Glomerular visceral epithelial cell (primary cell): ENCODE measurements around the gene ADCY2.

Experiments
- DNase-seq: peaks from one replicate; pipeline ENCODE4 v3.0.0-alpha.2; 2016; ENCODE audit errors: extremely low spot score

The ADCY2 gene

DNA sequence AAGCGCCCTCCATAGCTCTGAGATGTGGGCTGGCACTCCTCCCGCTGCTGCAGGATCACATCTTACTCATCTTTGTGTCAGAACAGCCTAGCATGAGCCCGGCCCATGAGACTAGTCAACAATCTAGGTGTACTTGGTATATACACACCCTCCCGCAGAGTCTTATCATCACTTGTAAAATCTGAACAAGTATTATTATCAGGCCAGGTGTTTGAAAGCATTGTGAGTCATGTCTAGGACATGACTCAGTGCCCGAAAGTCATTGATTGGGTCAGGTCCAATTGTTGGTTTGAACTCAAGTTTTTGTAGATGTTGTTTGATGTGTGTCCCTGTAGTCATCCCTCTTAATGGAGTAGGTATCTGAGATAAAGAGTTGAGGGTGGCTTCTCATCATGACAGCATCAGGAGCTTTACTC, 346.3 kb downstream of the ADCY2 start:
- no peak for DNase-seq

DNA sequence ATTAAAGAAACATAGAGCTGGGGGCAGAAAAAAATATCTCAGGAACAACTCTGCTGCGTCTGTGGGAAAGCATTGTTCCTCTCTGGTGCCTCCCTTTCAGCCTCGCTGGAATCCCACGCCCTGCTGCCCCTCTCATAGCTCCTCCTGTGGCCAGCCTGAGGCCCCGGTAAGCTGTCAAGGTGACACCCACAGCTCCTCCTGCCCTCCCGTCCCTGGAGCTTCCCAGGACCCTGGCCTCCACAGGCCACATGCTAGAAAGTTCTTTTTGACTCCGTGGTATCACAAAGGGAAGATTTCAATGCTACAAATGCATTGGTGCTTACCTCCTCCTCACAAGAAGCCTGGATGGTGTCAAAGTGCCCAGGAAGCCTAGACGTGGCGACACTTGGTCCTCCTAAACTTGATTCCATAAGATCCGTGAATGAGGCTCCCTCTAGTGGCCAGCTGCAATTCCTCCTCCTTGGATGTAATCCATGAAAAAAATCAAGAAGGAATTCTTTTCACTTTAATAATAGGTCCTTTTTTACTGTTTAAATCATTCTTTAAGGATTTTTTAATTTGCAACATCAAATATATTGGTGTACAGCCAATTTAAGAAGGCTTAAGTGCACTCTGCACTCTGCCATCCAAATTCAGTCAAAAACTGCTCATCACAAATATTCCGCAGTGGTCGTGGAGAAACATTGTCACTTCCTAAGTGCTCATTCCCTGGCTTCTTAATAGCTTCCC, 350.1 kb downstream of the ADCY2 start:
- DNase-seq, result peak; percentile 54

DNA sequence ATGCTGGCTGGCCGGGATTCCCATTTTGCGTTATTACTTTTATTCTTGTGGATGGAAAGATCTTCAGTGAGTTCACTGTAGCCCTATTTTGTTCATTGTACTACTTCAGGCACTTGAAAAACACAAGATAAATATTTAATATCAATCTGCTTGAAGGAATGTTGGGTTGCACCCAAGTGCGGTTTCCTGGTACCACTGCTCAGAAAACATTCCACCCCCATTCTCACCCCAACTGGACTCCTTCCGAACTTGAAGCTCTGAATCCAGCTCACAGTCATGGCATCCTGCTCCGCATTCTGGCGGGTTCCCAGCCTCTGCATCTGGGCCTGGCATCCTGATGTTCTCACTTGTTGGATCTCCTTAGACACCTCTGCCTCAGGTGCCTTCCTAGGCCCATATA, 351.8 kb downstream of the ADCY2 start:
- no peak for DNase-seq

DNA sequence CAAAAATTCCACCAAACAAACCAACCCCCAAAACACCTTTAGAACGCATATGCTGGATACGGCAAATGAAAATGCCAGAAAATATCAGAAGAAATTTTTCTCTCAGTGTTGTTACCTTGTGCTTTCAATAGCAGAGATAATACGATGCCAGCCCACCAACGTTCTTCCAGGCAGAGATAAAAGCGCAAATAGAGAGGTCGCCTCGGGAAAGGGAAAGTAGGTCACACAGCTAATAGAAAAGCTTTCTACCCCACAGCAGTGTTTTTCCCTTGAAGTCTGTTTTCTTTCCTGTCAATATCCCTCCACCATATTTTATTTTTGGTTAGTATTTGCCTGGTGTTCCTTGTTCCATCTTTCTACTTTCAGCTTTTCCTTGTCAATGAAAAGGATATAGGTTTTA, 353.7 kb downstream of the ADCY2 start:
- no peak for DNase-seq

GRCh38 chr5:7751874-7752273, 355.9 kb downstream of the ADCY2 start:
- no peak for DNase-seq

DNA sequence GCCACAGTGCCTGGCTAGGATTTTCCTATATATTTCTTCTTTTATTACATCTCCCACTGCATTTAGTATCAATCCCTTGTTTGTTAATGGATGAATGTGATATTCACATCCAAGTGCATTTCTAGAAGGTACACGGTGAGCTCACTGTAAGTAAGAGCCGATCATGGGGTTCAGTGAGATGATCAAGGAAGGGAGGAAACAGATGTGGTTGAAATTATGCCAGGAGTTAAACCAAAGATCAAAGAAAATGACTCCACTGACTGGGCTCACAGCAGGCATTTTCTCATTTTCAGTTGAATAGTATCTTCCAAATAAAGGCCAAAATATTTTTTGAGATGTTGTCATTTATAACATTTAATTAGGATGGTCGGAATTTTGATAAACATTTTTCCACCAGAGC, 357.2 kb downstream of the ADCY2 start:
- no peak for DNase-seq

- no peak for DNase-seq
Observed at GRCh38 chr5:7753596-7753995, 357.7 kb downstream of the ADCY2 start.

GRCh38 chr5:7754490-7754889, 358.6 kb downstream of the ADCY2 start:
- no peak for DNase-seq

DNA sequence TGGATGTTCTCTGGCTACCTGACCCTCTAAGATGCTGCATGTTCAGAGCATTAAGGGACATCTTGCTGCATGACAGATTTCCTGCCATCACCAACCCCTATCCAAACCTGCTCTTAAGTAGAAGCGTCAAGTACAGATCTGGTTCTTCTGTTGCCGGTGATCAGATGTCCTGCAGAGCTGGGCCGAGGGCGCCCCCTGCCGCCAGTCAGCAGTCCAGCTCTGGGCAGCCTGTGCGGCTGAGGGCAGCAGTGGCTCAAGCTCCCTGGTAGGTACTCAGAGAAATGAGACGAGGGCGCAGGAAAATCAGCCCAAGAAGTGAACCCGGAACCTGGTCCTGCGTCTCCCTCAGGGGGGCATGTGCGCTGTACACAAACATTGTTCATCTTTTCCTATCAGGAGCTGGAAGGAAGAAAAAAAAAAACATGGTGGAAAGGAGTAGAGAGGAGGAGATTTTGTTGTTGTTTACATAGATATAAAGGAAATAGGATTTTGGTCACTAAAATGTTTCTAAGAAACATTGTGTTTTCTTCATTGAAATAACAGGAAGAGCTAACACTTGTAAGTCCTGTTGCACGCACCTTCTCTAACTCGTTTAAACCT, 359.2 kb downstream of the ADCY2 start:
- peak; percentile 55 for DNase-seq

DNA sequence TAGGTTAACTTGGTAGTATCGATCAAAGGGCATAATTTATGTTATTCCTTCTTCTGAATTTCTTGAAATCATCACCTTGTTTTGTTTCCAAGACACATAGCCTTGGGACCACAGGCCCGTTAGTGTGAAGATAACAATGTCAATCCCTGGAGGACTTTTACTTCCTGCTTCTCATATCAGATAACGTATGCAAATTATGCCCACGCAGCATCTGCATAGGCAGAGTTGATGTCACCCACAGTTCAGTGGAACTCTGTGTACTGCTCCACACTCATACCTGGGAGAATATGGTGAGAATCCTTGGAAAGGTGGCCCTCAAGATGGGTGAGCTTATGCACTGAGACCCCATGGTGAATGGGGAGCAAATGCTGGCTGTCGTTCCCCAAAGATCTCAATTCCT, 360.0 kb downstream of the ADCY2 start:
- no peak for DNase-seq

DNA sequence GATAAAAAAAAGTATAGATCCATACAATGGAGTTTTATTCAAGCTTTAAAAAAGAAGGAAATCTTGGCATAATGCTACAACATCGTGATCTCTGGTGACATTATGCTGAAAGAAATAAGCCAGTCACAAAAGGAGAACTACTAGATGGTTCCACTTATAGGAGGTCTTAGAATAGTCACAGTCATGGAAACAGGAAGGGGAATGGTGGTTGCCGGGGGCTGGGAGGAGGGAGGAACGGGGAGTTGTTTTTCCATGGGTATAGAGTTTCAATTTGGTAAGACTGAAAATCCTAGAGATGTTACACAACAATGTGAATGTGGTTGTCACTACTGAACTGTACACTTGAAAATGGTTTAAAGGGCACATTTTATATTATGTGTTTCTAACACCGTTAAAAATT, 360.5 kb downstream of the ADCY2 start:
- DNase-seq, result no peak

- no peak for DNase-seq
Observed at GRCh38 chr5:7759257-7759871, 363.4 kb downstream of the ADCY2 start.

DNA sequence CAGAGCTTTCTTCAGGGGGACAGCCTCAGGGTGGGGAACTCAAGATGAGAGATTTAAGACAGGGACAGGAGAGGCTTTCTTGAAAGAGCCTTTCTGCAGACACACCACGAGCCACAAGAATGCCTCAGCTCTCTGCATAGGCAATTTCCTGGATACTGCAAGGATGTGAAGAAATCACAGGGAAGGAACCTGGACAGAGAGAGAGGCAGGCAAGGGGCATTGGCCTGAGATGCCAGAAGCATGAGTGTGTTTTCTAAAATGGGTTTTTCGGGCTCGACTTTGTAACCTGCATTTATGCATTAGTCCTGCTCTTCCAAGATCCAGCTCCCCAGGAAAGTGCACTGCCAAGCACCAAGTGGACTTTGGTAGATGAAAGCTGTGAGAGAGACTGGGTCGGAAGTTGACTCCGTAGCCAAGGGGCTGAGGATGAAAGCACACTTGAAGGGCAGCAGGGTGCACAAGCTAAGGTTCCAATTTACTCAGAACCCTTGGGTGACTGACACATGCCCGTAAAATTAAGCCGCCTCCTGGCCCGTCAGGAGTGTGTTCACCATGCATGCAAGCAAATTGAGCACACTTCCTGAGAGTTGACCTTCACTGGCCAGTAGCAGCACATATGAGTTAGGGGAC, 364.1 kb downstream of the ADCY2 start:
- no peak for DNase-seq

DNA sequence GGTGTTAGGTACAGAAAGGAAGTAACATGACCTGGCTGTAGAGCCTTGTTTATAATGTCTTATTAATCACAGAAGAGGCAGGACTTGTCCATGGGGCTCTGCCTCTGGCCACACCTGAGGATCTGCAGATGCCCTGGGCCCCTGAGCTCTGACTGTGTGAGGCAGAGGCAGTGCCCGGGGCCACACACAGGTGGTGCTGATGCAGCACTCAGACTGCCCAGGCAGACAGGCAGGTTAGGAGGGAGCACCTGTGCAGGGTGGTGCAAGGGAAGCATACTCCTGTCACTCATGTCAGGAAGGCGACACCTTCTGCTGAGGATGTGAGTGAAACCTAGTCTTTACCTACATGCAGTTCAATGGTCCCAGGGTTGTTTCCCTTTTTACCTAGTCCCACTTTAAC, 366.3 kb downstream of the ADCY2 start:
- DNase-seq, result no peak

DNA sequence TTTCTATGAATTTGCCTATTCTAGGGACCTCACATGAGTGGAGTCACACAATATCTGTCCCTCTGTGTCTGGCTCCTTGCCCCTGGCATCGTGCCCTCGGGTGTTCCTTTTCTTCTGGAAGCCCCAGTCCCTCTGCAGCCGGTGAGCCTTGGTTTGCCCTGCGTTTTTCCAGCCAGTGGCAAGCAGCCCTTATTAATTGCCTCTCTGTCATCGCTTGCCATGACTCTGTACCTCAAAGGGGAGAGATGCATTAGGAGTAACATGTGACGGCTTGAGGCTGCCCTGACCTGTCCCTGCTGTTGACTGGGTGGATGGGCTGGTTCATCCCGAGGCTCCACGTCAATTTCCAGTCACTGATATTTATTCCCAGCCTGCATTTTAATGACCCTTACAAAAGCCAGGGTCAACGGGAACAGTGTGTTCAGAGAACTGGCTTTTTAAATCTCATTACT, 367.7 kb downstream of the ADCY2 start:
- DNase-seq, result no peak

DNA sequence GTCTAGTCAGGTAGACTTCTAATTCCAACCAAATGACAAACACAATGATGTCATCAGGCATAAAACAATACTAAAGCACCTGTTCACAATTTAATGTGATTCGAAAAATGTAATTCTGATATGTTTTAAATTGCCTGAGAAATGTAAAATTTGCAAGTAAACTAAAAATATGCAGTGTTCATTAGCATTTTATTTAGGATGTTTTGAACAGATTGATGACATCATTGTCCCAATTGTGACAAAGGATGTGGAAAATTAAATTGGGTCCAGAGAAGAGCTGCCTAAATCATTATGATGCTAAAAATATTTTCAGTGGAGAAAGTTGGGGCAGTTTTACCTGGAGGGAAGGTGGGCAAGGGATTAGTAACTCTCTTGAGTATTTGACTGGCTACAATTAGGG, 368.5 kb downstream of the ADCY2 start:
- DNase-seq, result no peak

- no peak for DNase-seq
Observed at GRCh38 chr5:7770436-7770835, 374.5 kb downstream of the ADCY2 start.

DNA sequence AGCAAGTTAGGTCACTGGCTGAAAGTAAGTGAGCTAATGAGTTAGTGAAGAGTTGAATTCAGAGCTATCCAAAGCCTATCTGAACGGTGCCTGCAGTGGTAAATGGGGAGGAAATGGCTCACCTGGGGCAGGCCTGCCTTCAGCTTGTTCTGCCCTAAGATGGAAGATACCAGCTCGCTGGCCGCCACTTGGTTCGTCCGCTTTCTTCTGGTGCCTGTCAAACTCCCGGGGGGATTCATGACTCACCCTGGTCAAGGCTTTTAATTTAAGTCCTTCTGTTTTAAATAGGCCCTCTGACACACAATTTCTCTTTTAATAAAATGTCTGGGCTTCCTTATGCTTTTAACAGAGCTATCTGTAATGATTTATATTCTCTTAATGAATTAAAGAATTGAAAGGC, 376.2 kb downstream of the ADCY2 start:
- DNase-seq, result no peak

- no peak for DNase-seq
Observed at GRCh38 chr5:7773178-7773577, 377.2 kb downstream of the ADCY2 start.

- no peak for DNase-seq
Observed at GRCh38 chr5:7776442-7776841, 380.5 kb downstream of the ADCY2 start.

DNA sequence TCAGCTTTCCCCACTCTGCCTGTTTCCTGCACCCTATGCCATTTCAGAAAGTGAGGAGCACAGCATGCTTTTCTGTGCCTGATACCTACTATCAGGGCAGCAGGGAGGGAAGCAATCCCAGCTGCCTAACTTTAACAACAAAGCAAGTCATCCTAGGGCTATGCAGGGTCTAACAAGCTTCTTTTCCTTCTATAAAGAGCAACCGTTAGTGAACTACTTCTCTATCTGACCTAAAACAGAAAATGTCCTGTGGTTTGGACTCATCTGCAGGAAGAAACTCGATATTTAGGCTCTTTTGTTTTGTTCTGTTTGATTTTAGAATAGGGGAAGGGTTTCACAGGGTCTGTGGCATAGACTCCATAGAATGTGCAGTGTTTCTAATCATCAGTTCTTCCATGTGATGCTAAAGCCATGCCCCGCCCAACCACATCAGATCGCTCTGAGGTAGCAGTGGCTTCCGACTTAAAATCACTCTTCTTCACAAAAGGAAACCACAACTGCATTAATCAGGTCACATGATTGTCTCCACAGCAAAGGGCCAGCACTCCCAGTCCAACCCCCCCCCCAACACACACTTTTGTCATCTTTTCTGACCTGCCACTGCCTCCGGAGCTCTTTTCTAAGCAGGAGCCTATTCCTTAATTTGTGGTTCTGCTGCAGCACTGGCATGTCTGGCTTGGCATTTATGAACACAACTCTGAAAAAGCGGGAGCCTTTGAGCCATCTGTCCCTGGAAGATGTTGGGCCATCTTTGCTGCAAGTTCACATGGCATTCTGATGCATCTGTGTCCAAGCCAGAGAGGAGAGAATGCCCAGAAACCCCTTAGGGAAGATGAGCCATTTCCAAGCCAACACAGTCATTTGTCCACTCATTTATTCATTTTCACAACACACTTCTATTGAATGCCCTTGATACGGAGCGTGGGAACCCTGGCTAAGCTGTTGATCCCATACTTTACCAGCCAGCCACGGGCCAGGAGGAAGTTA, 383.4 kb downstream of the ADCY2 start:
- DNase-seq, result no peak

GRCh38 chr5:7781899-7782298, 386.0 kb downstream of the ADCY2 start:
- no peak for DNase-seq
